ENCODE measurements around the gene SART1. TPM values are rescaled to one million over a fixed set of nuclear protein-coding genes. Genes with fewer than 3 reads are reported as not detected.

SART1 gene
- total RNA-seq, 4 donors from 2014 or later = 49.6 to 73.7 (median 62.3) TPM

- no peak for DNase-seq (ENCODE audit: low spot score in 2 of 2)
Observed at GRCh38 chr11:65981101-65981740, 19.7 kb downstream of the SART1 start.

DNA sequence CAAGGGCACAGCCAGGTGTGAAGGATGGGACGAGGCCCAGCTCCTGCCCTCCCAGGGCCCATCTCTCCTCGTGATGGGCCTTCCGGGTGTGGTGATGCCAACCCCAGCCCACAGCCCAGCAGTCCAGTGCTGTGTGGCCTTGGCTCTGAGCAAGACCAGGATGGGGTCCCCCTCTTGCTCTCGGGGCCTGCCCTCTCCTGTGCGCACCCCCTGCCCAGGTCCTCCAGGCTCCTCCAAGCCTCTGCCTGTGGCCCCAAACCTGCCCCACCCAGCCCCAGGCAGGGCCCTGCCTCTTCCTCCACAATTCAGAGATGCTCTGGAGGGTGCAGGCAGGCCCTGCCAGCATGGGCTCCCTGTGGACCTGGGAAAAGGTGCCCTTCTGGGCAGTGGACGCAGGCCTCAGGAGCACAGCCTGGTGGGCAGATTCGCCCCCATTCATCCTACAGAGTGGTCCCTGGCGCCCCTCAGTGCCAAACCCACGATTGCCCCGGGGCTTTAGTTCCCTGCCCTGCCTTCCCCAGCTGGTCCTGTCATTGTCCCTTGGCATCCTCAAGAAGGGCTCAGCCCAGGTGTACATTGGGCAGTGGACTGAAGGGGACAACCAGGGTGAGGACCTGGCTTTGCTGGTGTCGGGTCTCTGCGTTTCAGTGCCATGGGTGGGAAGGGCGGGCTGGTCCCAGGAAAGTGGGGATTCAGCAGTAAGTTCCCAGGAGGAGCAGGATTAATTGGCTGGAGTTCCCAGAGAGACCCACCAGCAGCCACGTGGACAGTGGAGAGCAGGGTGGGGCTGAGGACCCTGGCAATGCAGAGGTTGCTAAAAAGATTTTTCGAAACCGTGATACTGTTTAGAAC is 20.7 kb downstream of the SART1 start:
- no peak overlapping the region for H3K4me3 ChIP-seq
- 57 to 75% methylated on average over 10 to 16 of the region's 16 CpGs for WGBS, 2 donors
- TF ChIP-seq POLR2A (IDR thresholded peaks at IDR 0.05) (no peak), EP300 (IDR thresholded peaks at IDR 0.05) (no peak)
- TF ChIP-seq, protein P1, sequence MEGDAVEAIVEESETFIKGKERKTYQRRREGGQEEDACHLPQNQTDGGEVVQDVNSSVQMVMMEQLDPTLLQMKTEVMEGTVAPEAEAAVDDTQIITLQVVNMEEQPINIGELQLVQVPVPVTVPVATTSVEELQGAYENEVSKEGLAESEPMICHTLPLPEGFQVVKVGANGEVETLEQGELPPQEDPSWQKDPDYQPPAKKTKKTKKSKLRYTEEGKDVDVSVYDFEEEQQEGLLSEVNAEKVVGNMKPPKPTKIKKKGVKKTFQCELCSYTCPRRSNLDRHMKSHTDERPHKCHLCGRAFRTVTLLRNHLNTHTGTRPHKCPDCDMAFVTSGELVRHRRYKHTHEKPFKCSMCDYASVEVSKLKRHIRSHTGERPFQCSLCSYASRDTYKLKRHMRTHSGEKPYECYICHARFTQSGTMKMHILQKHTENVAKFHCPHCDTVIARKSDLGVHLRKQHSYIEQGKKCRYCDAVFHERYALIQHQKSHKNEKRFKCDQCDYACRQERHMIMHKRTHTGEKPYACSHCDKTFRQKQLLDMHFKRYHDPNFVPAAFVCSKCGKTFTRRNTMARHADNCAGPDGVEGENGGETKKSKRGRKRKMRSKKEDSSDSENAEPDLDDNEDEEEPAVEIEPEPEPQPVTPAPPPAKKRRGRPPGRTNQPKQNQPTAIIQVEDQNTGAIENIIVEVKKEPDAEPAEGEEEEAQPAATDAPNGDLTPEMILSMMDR (IDR thresholded peaks at IDR 0.05) = no peak

More at GRCh38 chr11:65981101-65981740, 19.7 kb downstream of the SART1 start:
- Histone ChIP-seq H3K36me3 (peaks cover 0 to 53% (median 21%) of the 10 kb centered on the region in 3 donors), H3K4me3 (no peak overlapping the region), H3K27me3 (no peaks in the 10 kb centered on the region), H3K4me1 (no peaks in the 10 kb centered on the region), H3K9me3 (no peaks in the 10 kb centered on the region), H3K27ac (no peak overlapping the region)
- TF ChIP-seq POLR2A (IDR thresholded peaks at IDR 0.05) = no peak
- TF ChIP-seq, protein P1 (IDR thresholded peaks at IDR 0.05) = no peak
- WGBS, 2 donors = 68 to 71% methylated on average over 12 of the region's 12 CpGs

GRCh38 chr11:65982824-65983588 is 21.5 kb downstream of the SART1 start:
- DNase-seq (ENCODE audit: low spot score in 2 of 2) = no peak
- 69 to 72% methylated on average over 21 to 22 of the region's 22 CpGs for WGBS, 2 donors
- peaks cover 0 to 35% (median 8%) of the 10 kb centered on the region in 3 donors for H3K36me3 ChIP-seq
- H3K9me3 ChIP-seq = no peaks in the 10 kb centered on the region
- no peak for TF ChIP-seq POLR2A (IDR thresholded peaks at IDR 0.05)
- TF ChIP-seq, protein P1 (IDR thresholded peaks at IDR 0.05) = no peak
- TF ChIP-seq EP300 (IDR thresholded peaks at IDR 0.05) = no peak
- H3K4me3 ChIP-seq = no peak overlapping the region
- no peak overlapping the region for H3K27ac ChIP-seq
- H3K27me3 ChIP-seq = no peaks in the 10 kb centered on the region
- H3K4me1 ChIP-seq = no peaks in the 10 kb centered on the region

More for the DNA sequence above, 20.7 kb downstream of the SART1 start:
- no peak for DNase-seq (ENCODE audit: low spot score in 2 of 2)
- Histone ChIP-seq H3K36me3 (peaks cover 0 to 43% (median 14%) of the 10 kb centered on the region in 3 donors), H3K4me1 (no peaks in the 10 kb centered on the region), H3K27ac (no peak overlapping the region), H3K9me3 (no peaks in the 10 kb centered on the region), H3K27me3 (no peaks in the 10 kb centered on the region)

DNA sequence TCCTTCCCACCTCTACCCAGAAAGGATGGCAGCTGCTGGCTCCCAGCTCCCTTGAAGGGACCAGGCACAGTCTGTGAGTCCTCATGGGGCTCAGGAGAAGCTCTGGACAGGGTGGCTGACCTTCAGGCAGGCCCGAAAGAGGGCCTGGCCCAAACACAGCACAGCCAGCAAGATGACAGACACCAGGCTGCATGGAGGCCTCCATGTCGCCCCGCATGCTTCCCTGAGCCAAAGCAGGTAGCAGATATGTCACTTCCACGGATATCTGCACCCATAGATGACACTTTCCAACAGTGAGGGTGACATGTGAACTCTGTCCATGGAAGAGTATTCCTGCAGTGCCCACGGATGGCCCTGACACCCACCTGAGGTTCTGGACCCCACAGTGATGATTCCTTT is 22.1 kb downstream of the SART1 start:
- TF ChIP-seq EP300 (IDR thresholded peaks at IDR 0.05) (no peak), POLR2A (IDR thresholded peaks at IDR 0.05) (no peak)
- TF ChIP-seq, protein P1 (IDR thresholded peaks at IDR 0.05) = no peak
- H3K4me1 ChIP-seq = no peaks in the 10 kb centered on the region
- H3K4me3 ChIP-seq = no peak overlapping the region
- peaks cover 0 to 29% (median 3%) of the 10 kb centered on the region in 3 donors for H3K36me3 ChIP-seq
- H3K27ac ChIP-seq = no peak overlapping the region
- H3K27me3 ChIP-seq = no peaks in the 10 kb centered on the region
- WGBS, 2 donors = 79% methylated on average over 5 of the region's 5 CpGs
- H3K9me3 ChIP-seq = no peaks in the 10 kb centered on the region
- DNase-seq (ENCODE audit: low spot score in 2 of 2) = no peak

All from tibial nerve (tissue), 4 donors.